Measurements from ENCODE around the gene KLRC3. TPM values are rescaled to one million over a fixed set of nuclear protein-coding genes. Genes with fewer than 3 reads are reported as not detected.
"Not testable (repeated sequence)": the region's sequence is repeated elsewhere in the genome, so short reads cannot be mapped to it uniquely, and the experiment has no call there.

KLRC3 gene
- total RNA-seq, 2 experiments from 2014 or later = 1.8 to 3.0 TPM

- ChIA-PET CTCF (no interaction called here), POLR2A (interaction anchor here (0.7 to 1.3 kb wide), 3 partner anchors 10 to 173 kb away, joined by 3 to 5 read pairs (median 3); no protein-coding TSS in a partner anchor)
Measured at GRCh38 chr12:10381928-10382628, 38.3 kb downstream of the KLRC3 start.

- POLR2A ChIA-PET, CTCF ChIA-PET: not testable (repeated sequence)
Measured at GRCh38 chr12:10378737-10379136, 41.7 kb downstream of the KLRC3 start.

DNA sequence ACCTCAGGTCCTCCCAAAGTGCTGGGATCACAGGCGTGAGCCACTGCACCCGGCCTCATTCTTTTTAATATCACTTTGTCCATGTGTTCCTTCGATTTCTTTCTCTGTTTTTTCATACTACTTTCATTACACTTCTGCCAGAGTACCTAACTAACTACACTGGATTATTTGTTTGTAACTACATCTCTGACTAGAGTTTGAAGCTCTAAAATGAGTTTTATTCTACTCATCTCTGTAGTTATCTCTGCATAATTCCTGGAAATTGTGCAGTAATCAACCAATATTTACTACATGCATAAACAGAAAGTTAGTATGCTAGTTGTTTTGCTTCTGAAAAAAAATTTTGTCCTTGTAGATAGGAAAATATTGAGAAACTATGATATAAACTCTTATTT lies 45.8 kb downstream of the KLRC3 start:
- ChIA-PET POLR2A (interaction anchor here (0.7 to 1.5 kb wide), 4 partner anchors 10 to 1385 kb away, joined by 3 to 7 read pairs (median 4); partner anchors contain the start of gene KLRG1), CTCF (interaction anchor here (0.7 to 1.5 kb wide), 5 partner anchors 10 to 162 kb away, joined by 3 to 4 read pairs (median 3); partner anchors contain the start of gene GABARAPL1)

GRCh38 chr12:10372559-10372958 lies 47.8 kb downstream of the KLRC3 start:
- ChIA-PET POLR2A (no interaction called here), CTCF (no interaction called here)

DNA sequence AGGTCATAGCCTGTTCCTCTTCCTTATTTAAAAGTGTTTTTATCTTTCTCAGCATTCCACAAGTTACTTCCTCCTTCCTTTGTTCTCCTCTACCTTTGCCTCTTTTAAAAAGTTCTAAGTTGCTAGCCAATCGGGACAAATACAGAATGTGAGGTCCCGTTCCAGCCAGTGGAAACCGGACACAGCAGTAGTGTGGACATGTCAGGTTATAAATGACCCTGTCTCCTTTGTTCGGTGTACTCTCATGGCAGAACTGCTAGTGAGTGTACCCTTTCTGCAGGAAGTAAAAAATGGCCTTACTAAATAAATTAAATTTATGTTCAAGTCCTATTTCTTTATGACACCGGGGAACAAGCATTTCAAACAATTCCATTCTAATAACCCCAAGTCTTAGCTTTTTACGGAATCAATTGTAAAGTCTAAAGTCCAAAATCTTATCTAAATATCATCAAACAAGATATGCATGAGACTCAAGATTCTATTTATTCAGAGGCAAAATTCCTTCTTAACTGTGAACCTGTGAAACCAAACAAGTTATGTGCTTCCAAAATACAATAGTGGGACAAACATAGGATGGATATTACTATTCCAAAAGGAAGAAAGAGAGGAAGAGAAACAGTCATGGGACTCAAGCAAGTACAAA lies 48.4 kb downstream of the KLRC3 start:
- CTCF ChIA-PET, POLR2A ChIA-PET: not testable (repeated sequence)

DNA sequence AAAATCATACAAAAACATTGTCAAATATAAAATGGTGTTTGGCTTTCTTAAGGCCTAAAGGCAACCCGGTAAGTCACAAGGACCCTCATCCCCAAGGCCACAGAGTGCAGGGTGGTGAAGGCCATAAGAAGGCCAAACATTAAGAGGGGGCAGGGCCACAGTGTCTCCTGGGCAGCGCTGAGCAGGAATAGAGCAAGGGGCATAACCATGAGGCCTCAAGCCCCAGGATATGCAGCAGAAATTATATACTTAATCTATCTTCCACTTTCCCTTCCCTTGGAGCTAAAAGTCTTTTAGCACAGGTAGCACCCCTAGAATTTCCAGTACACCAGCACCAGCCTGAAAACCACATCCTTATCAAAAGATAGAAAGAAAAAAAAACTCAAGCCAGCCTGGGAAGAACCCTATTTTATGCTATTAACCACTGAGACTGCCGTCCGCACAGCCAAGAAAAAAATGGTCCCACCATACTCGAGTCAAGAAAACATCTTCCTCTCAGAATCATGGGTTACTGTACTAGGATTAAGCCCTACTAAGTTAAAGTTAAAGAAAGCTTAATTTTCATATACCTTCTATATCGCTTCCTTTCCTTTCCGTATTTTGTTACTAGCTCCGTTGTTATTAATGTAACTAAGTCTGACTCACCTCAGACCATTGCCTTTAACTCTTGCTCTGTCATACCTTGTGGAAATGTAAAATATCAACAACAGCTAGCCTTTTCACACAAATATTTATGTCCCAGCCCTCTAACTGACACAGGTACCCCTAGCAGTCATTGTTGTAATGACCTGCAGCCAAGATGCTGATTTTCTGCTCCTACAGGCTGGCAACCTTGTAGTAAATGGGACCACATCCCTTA lies 50.6 kb downstream of the KLRC3 start:
- ChIA-PET POLR2A (interaction anchor here (0.6 kb wide), 1 partner anchor 57 kb away, joined by 4 read pairs; no protein-coding TSS in a partner anchor), CTCF (interaction anchor here (0.9 kb wide), 1 partner anchor 134 kb away, joined by 4 read pairs; no protein-coding TSS in a partner anchor)

GRCh38 chr12:10368206-10369171 lies 51.9 kb downstream of the KLRC3 start:
- POLR2A ChIA-PET = no interaction called here
- CTCF ChIA-PET = no interaction called here

- CTCF ChIA-PET = interaction anchor here (1.7 kb wide), 1 partner anchor 132 kb away, joined by 5 read pairs; no protein-coding TSS in a partner anchor
- POLR2A ChIA-PET = not testable (repeated sequence)
Measured at GRCh38 chr12:10367714-10368113, 52.7 kb downstream of the KLRC3 start.

- CTCF ChIA-PET = interaction anchor here (1.3 to 1.7 kb wide), 4 partner anchors 28 to 131 kb away, joined by 3 to 5 read pairs (median 4); no protein-coding TSS in a partner anchor
- POLR2A ChIA-PET = interaction anchor here (0.6 to 0.7 kb wide), 2 partner anchors 47 to 48 kb away, joined by 3 to 5 read pairs; no protein-coding TSS in a partner anchor
Measured at GRCh38 chr12:10366875-10367274, 53.5 kb downstream of the KLRC3 start.

DNA sequence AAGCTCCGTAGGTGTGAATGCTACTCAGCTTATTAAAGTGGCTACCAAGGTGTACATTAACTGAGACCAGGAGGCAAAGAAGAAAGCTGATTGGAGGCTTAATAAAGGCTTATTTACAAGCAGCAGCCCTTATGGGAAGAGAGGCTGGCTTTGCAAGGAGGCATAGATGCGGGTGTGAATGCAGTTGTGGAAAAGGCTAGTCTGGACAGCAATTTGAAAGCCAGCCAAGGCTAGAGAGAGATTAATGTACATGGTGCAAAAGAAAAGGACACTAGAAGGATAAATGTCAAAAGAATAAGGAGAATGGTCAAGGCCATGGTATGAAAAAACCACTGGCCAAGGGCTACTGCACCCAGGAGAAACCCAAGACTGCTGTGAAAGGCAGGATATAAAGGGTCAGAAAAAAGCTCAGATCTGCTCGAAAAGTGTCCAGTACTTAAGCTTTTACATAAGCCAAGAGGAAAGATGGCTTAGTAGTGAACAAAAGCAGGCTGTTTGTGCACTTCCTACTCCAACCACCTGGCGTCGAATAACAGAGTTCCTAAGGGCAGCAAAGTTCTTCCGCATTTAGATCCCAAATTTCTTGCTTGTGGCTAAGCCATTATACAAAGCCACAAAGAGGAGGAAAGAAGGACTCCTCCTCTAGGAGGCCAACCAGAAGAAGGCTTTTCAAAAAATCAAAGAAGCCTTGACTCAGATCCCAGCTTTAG lies 54.5 kb downstream of the KLRC3 start:
- POLR2A ChIA-PET = interaction anchor here (2.5 kb wide), 1 partner anchor 8 kb away, joined by 7 read pairs; no protein-coding TSS in a partner anchor
- CTCF ChIA-PET = interaction anchor here (1.0 to 1.7 kb wide), 5 partner anchors 29 to 130 kb away, joined by 3 to 5 read pairs (median 3); no protein-coding TSS in a partner anchor

GRCh38 chr12:10364815-10365622 lies 55.4 kb downstream of the KLRC3 start:
- ChIA-PET CTCF (interaction anchor here (1.0 to 1.5 kb wide), 2 partner anchors 9 to 46 kb away, joined by 3 to 4 read pairs; no protein-coding TSS in a partner anchor), POLR2A (interaction anchor here (0.6 to 2.5 kb wide), 5 partner anchors 9 to 55 kb away, joined by 3 to 7 read pairs (median 3); no protein-coding TSS in a partner anchor)

- ChIA-PET POLR2A (interaction anchor here (0.6 to 2.5 kb wide), 4 partner anchors 10 to 54 kb away, joined by 3 to 7 read pairs (median 3); no protein-coding TSS in a partner anchor), CTCF (interaction anchor here (1.5 kb wide), 1 partner anchor 10 kb away, joined by 4 read pairs; no protein-coding TSS in a partner anchor)
Measured at GRCh38 chr12:10363914-10364814, 56.2 kb downstream of the KLRC3 start.

- ChIA-PET POLR2A (interaction anchor here (2.5 kb wide), 1 partner anchor 10 kb away, joined by 7 read pairs; no protein-coding TSS in a partner anchor), CTCF (interaction anchor here (1.5 kb wide), 1 partner anchor 11 kb away, joined by 4 read pairs; no protein-coding TSS in a partner anchor)
Measured at GRCh38 chr12:10363658-10363913, 56.8 kb downstream of the KLRC3 start.

DNA sequence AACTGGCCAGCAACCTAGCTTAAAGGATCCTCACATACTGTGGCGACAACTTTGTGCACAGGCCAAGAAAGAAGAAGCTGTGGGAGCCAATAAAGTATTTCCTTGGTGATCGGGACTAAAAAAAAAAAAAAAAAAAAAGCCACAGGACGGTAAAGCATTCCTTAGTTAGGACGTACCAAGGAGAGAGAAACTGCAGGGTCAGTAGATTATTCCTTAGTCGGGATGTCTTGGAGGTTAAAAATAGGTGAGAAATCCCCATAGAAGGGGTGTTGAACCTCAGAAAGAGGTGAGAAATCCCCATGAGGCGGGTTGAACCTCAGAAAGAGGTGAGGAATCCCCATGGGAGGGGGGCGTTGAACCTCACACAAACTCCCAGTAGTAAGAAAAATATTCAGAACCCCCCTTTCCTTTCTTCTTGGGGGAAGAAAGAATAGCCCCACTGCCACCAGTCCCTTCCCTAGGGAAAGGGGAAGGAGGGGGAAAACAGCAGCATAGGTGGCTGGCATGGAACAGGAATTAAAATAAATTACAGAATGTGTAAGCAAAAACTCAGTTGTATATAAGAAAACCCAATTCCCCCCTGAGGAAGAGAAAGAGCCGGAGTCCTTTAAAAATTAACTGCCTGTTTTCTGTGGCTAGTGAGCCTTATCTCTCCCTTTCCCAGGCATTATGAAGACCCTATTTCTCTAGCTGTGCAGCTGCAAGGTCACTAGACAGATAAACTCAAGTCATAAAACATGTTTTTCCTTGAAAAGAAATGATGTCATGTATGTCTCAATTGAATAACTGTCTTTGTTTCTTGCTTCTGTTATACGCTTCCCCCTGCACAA lies 57.4 kb downstream of the KLRC3 start:
- ChIA-PET CTCF (interaction anchor here (0.6 kb wide), 1 partner anchor 99 kb away, joined by 4 read pairs; no protein-coding TSS in a partner anchor), POLR2A (no interaction called here)

DNA sequence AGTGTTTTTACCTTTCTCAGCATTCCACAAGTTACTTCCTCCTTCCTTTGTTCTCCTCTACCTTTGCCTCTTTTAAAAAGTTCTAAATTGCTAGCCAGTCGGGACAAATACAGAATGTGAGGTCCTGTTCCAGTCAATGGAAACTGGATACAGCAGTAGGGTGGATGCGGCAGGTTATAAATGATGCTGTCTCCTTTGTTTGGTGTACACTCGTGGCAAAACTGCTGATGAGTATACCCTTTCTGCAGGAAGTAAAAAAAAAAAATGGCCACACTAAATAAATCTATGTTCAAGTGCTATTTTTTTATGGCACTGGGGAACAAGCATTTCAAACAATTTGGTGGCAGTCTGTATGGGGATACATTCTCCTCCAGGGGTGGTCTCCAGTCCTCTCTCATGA lies 58.1 kb downstream of the KLRC3 start:
- CTCF ChIA-PET = interaction anchor here (0.6 kb wide), 1 partner anchor 98 kb away, joined by 4 read pairs; no protein-coding TSS in a partner anchor
- POLR2A ChIA-PET = no interaction called here

Measured in activated CD8-positive, alpha-beta memory T cell treated with anti-CD3 and anti-CD28 coated beads for 36 hours (primary cell).